ENCODE data around the gene IL1R2. TPM values are rescaled to one million over a fixed set of nuclear protein-coding genes. Genes with fewer than 3 reads are reported as not detected.

The IL1R2 gene
- 1 to 10 TPM in 1 of 2 experiments, not detected in 1; 1.1 TPM for total RNA-seq

- no peak within 1 kb of the TSS for H3K4me3 Mint-ChIP-seq
- no peak within 1 kb of the TSS for H3K27ac Mint-ChIP-seq
- ChIA-PET CTCF (no interaction called here), POLR2A (interaction anchor here (0.7 kb wide), 1 partner anchor 187 kb away, joined by 3 read pairs; no protein-coding TSS in a partner anchor)
- H3K9me3 Mint-ChIP-seq, result no peaks in the 10 kb centered on the region
- intact Hi-C loops (cut with micrococcal nuclease), result loop anchor here (10.0 kb wide), 1 partner anchor 107 kb away; no protein-coding TSS in a partner anchor
- DNase-seq (no peak), ATAC-seq (no peak)
- no peaks in the 10 kb centered on the region for H3K36me3 Mint-ChIP-seq (ENCODE audit: low read depth)
- no peak for TF ChIP-seq CTCF (IDR thresholded peaks at IDR 0.05)
- H3K27me3 Mint-ChIP-seq, result peaks cover 9% of the 10 kb centered on the region
- peaks cover 11% of the 10 kb centered on the region for H3K4me1 Mint-ChIP-seq (ENCODE audit: low read depth)
Observed at GRCh38 chr2:101991721-101992145, at the start of gene IL1R2. Gene IL1R2 (plus strand): TSS chr2:101991960. CDS start chr2:102008576, 16,616 bp downstream.

- H3K27ac Mint-ChIP-seq, result no peak overlapping the region
- POLR2A ChIA-PET, result no interaction called here
- H3K4me1 Mint-ChIP-seq (ENCODE audit: low read depth), result no peaks in the 10 kb centered on the region
- H3K4me3 Mint-ChIP-seq, result no peak overlapping the region
- CTCF ChIA-PET, result no interaction called here
- DNase-seq, result no peak
- H3K9me3 Mint-ChIP-seq, result peaks cover 8% of the 10 kb centered on the region
- ATAC-seq, result no peak
- intact Hi-C loops (cut with micrococcal nuclease), result no loop called here
- TF ChIP-seq CTCF (IDR thresholded peaks at IDR 0.05), result no peak
- H3K27me3 Mint-ChIP-seq, result peaks cover 10% of the 10 kb centered on the region
- H3K36me3 Mint-ChIP-seq (ENCODE audit: low read depth), result no peaks in the 10 kb centered on the region
Observed at GRCh38 chr2:101942851-101943250, 48.9 kb upstream of the IL1R2 start.

- ATAC-seq (no peak), DNase-seq (no peak)
- TF ChIP-seq CTCF (IDR thresholded peaks at IDR 0.05), result no peak
- CTCF ChIA-PET, result no interaction called here
- intact Hi-C loops (cut with micrococcal nuclease), result no loop called here
- H3K4me3 Mint-ChIP-seq, result no peak overlapping the region
- H3K9me3 Mint-ChIP-seq, result peaks cover 5% of the 10 kb centered on the region
- H3K27ac Mint-ChIP-seq, result no peak overlapping the region
- POLR2A ChIA-PET, result no interaction called here
- no peaks in the 10 kb centered on the region for H3K4me1 Mint-ChIP-seq (ENCODE audit: low read depth)
- H3K27me3 Mint-ChIP-seq, result peaks cover 2% of the 10 kb centered on the region
- no peaks in the 10 kb centered on the region for H3K36me3 Mint-ChIP-seq (ENCODE audit: low read depth)
Observed at GRCh38 chr2:101946372-101947039, 45.3 kb upstream of the IL1R2 start.

GRCh38 chr2:101947374-101947773 lies 44.4 kb upstream of the IL1R2 start:
- ChIA-PET POLR2A (no interaction called here), CTCF (no interaction called here)
- peaks cover 2% of the 10 kb centered on the region for H3K4me1 Mint-ChIP-seq (ENCODE audit: low read depth)
- H3K4me3 Mint-ChIP-seq, result no peak overlapping the region
- DNase-seq, result no peak
- TF ChIP-seq CTCF (IDR thresholded peaks at IDR 0.05), result no peak
- no peaks in the 10 kb centered on the region for H3K36me3 Mint-ChIP-seq (ENCODE audit: low read depth)
- peaks cover 2% of the 10 kb centered on the region for H3K27me3 Mint-ChIP-seq
- H3K27ac Mint-ChIP-seq, result no peak overlapping the region
- peaks cover 5% of the 10 kb centered on the region for H3K9me3 Mint-ChIP-seq
- intact Hi-C loops (cut with micrococcal nuclease), result no loop called here
- ATAC-seq, result no peak

GRCh38 chr2:101948625-101949155 lies 43.1 kb upstream of the IL1R2 start:
- POLR2A ChIA-PET, result no interaction called here
- CTCF ChIA-PET, result no interaction called here
- H3K9me3 Mint-ChIP-seq, result peaks cover 6% of the 10 kb centered on the region
- H3K27ac Mint-ChIP-seq, result no peak overlapping the region
- peaks cover 2% of the 10 kb centered on the region for H3K27me3 Mint-ChIP-seq
- ATAC-seq (no peak), DNase-seq (no peak)
- TF ChIP-seq CTCF (IDR thresholded peaks at IDR 0.05), result no peak
- intact Hi-C loops (cut with micrococcal nuclease), result no loop called here
- no peak overlapping the region for H3K4me3 Mint-ChIP-seq
- no peaks in the 10 kb centered on the region for H3K36me3 Mint-ChIP-seq (ENCODE audit: low read depth)
- peaks cover 2% of the 10 kb centered on the region for H3K4me1 Mint-ChIP-seq (ENCODE audit: low read depth)
